Natural killer cell (primary cell): ENCODE measurements around the gene C10orf71. TPM values are rescaled to one million over a fixed set of nuclear protein-coding genes. Genes with fewer than 3 reads are reported as not detected.

Experiments used
- ATAC-seq, 3 donors: fragments of 150-1000 bp in 2 of 3; fragments of 200-7000 bp in 1 of 3; cut with Tn5 transposase; 1 replicate in 1 of 3; 2 replicates in 2 of 3; pipeline ENCODE4 v1.10.0; 2021; ENCODE audit warnings: mild to moderate bottlenecking in 2 of 3, moderate library complexity in 2 of 3
- DNase-seq, 2 donors: peaks; one replicate each; pipeline versions ENCODE4 v3.0.0 to v3.0.0-alpha.2; 2013 to 2021; ENCODE audit warnings: mixed read lengths in 1 of 2
- H3K27ac ChIP-seq: one replicate; pipeline ENCODE4 v1.5.1; 2013; ENCODE audit warnings: mild to moderate bottlenecking, low read length
- H3K27me3 ChIP-seq: one replicate; pipeline ENCODE4 v1.6.1; 2013; ENCODE audit warnings: low read length; ENCODE audit not compliant: control insufficient read depth, insufficient read depth
- H3K36me3 ChIP-seq: one replicate; pipeline ENCODE4 v1.6.1; 2013; ENCODE audit warnings: low read length; ENCODE audit not compliant: control insufficient read depth, insufficient read depth
- H3K4me1 ChIP-seq: one replicate; pipeline ENCODE4 v1.6.1; 2013; ENCODE audit warnings: low read length; ENCODE audit not compliant: control insufficient read depth, insufficient read depth
- H3K4me3 ChIP-seq: one replicate; pipeline ENCODE4 v1.5.1; 2013; ENCODE audit warnings: low read length
- H3K9me3 ChIP-seq: one replicate; pipeline ENCODE4 v1.6.1; 2013; ENCODE audit warnings: low read length; ENCODE audit not compliant: control insufficient read depth, insufficient read depth
- H3K27ac Mint-ChIP-seq, 2 donors: one replicate each; pipeline ENCODE4 v1.8.0; 2022; ENCODE audit warnings: mild to moderate bottlenecking in 2 of 2, mixed read lengths in 2 of 2, moderate library complexity in 1 of 2
- H3K27me3 Mint-ChIP-seq, 2 donors: one replicate each; pipeline ENCODE4 v1.8.0; 2022; ENCODE audit warnings: low read depth in 2 of 2, mixed read lengths in 2 of 2
- H3K36me3 Mint-ChIP-seq: one replicate; pipeline ENCODE4 v1.8.0; 2022; ENCODE audit warnings: mixed read lengths
- H3K4me1 Mint-ChIP-seq, 2 donors: one replicate each; pipeline ENCODE4 v1.8.0; 2022; ENCODE audit warnings: mixed read lengths in 2 of 2
- H3K4me3 Mint-ChIP-seq: one replicate; pipeline ENCODE4 v1.8.0; 2022; ENCODE audit warnings: mild to moderate bottlenecking, moderate library complexity, mixed read lengths
- H3K9me3 Mint-ChIP-seq, 2 donors: one replicate each; pipeline ENCODE4 v1.8.0; 2022; ENCODE audit warnings: mixed read lengths in 2 of 2
- WGBS: methylation state at CpG from one replicate; pipeline ENCODE4 v1.1.7; 2013; ENCODE audit warnings: missing lambda C conversion rate; ENCODE audit not compliant: insufficient coverage; 5-methylcytosine and 5-hydroxymethylcytosine counted together
- intact Hi-C: fragments of 100-400 bp; cut with micrococcal nuclease; formaldehyde crosslinking; loops from one replicate; pipeline ENCODE4 v1.14.2; 2022
- total RNA-seq, 4 donors: library from RNA; stranded (reverse); fragments of 120-200 nt in 1 of 4; gene quantifications; one replicate each; pipeline versions ENCODE4 v1.2.3 to v1.2.4, GENCODE V29; 2013 to 2022
- TF ChIP-seq, protein P1 (sequence below): fragments of 200-600 bp; IDR thresholded peaks from one replicate; pipeline ENCODE4 v1.8.0; 2022; ENCODE audit warnings: antibody characterized with exemption

C10orf71 gene
- total RNA-seq, 3 donors from 2014 or later (not counting 1 experiment from before 2014, with no cell fraction given), result not detected

DNA sequence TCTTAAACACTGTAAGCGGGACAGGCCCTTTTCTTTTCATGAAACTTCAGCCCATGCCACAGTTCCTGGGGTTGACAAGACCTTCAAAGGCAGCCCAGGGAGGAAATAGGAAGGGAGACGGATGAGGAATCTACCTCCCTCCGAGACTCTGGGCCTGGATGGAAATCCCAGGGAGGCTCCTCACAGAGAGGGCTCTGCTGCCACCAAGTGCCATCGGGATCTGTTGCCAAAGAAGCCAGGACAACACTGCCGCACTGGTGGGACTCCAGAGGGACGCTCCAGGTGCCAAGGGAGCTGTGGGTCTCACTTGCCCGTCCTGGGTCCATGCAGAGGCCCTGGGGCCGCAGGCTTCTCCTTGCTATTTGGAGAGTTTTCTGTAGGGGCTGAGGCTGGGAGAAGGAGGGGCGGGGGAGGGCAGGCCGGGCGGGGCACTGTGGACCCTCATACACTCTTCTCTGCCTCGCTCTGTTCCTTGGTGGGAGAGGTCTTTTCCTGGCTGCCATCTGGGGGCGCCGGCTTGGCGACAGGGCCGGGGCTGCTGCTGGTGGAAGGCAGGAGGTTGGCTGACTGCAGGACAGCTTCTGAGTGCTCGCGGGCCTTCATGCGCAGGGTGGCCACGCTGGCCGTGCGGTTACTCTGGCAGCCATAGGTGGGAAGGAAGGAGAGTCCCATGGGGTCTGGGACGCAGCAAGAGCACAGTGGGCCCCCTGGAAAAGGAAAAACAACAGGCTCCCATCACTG lies 66.9 kb downstream of the C10orf71 start:
- no peak overlapping the region for H3K4me3 Mint-ChIP-seq
- H3K36me3 Mint-ChIP-seq, result no peaks in the 10 kb centered on the region
- H3K4me1 Mint-ChIP-seq, result no peaks in the 10 kb centered on the region

DNA sequence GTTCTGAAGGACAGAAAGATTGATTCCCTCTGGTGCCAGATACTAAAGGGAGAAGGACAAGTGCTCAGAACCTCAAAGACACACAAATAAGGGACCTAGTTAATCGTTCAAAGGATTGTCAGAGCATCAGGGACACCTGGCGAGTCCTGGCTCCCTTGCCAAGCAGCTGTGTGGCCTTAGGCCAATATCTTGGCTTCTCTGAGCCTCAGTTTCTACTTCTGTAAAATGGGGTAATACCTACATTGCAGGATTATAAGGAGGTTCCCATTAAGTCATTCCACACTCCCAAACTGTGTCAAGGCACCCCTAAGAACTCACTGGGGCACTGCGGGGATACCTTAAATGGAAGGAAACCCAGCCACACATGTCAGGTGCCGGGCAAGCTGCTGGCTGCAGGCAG lies 67.5 kb downstream of the C10orf71 start:
- Mint-ChIP-seq H3K36me3 (no peaks in the 10 kb centered on the region), H3K4me3 (no peak overlapping the region), H3K4me1 (no peaks in the 10 kb centered on the region), H3K27ac (no peak overlapping the region), H3K27me3 (peaks cover 0 to 4% of the 10 kb centered on the region in 2 donors), H3K9me3 (no peaks in the 10 kb centered on the region)
- no peaks in the 10 kb centered on the region for H3K9me3 ChIP-seq
- no peak for ATAC-seq
- intact Hi-C loops, result no loop called here
- TF ChIP-seq, protein P1, sequence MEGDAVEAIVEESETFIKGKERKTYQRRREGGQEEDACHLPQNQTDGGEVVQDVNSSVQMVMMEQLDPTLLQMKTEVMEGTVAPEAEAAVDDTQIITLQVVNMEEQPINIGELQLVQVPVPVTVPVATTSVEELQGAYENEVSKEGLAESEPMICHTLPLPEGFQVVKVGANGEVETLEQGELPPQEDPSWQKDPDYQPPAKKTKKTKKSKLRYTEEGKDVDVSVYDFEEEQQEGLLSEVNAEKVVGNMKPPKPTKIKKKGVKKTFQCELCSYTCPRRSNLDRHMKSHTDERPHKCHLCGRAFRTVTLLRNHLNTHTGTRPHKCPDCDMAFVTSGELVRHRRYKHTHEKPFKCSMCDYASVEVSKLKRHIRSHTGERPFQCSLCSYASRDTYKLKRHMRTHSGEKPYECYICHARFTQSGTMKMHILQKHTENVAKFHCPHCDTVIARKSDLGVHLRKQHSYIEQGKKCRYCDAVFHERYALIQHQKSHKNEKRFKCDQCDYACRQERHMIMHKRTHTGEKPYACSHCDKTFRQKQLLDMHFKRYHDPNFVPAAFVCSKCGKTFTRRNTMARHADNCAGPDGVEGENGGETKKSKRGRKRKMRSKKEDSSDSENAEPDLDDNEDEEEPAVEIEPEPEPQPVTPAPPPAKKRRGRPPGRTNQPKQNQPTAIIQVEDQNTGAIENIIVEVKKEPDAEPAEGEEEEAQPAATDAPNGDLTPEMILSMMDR, result no peak
- H3K4me1 ChIP-seq, result peaks cover 11% of the 10 kb centered on the region
- no peak overlapping the region for H3K27ac ChIP-seq
- 84% methylated on average over 4 of the region's 4 CpGs for WGBS
- no peak for DNase-seq
- no peaks in the 10 kb centered on the region for H3K27me3 ChIP-seq
- no peaks in the 10 kb centered on the region for H3K36me3 ChIP-seq
- H3K4me3 ChIP-seq, result no peak overlapping the region

More for the DNA sequence above, 66.9 kb downstream of the C10orf71 start:
- Mint-ChIP-seq H3K9me3 (no peaks in the 10 kb centered on the region), H3K27ac (no peak overlapping the region), H3K27me3 (peaks cover 0 to 4% of the 10 kb centered on the region in 2 donors)
- intact Hi-C loops, result no loop called here
- DNase-seq (no peak), ATAC-seq (no peak)
- no peaks in the 10 kb centered on the region for H3K36me3 ChIP-seq
- TF ChIP-seq, protein P1, result no peak
- H3K27ac ChIP-seq, result no peak overlapping the region
- no peaks in the 10 kb centered on the region for H3K9me3 ChIP-seq
- H3K27me3 ChIP-seq, result no peaks in the 10 kb centered on the region
- H3K4me3 ChIP-seq, result no peak overlapping the region
- peaks cover 11% of the 10 kb centered on the region for H3K4me1 ChIP-seq
- 87% methylated on average over 23 of the region's 23 CpGs for WGBS

DNA sequence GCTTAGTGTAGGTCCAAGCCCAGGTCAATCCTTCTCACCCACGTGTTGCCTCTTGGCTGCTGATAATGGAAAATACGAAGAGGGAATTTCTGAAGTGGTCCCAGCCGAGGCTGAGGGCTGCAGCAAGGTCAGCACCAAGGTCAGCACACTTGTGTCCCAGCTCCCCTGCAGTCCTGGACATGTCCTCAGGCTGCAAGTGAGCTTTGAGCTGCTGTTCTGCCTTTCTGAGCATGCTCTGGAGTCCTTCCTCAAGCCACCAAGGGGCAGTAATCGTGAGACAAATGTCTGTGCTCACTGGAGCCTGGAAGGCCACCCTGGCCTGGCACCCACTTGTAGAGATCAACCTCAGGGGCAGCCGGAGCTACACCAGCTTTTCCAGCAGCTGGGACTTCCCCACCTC lies 68.6 kb downstream of the C10orf71 start:
- H3K27me3 Mint-ChIP-seq, result peaks cover 0 to 8% of the 10 kb centered on the region in 2 donors
- ATAC-seq (no peak), DNase-seq (no peak)
- Histone ChIP-seq H3K36me3 (no peaks in the 10 kb centered on the region), H3K27ac (no peak overlapping the region), H3K4me1 (peaks cover 4% of the 10 kb centered on the region), H3K9me3 (no peaks in the 10 kb centered on the region), H3K27me3 (no peaks in the 10 kb centered on the region), H3K4me3 (no peak overlapping the region)
- no peak overlapping the region for H3K4me3 Mint-ChIP-seq
- H3K9me3 Mint-ChIP-seq, result no peaks in the 10 kb centered on the region
- intact Hi-C loops, result no loop called here
- no peak overlapping the region for H3K27ac Mint-ChIP-seq
- TF ChIP-seq, protein P1, result no peak
- H3K36me3 Mint-ChIP-seq, result no peaks in the 10 kb centered on the region
- no peaks in the 10 kb centered on the region for H3K4me1 Mint-ChIP-seq
- WGBS, result 68% methylated on average over 5 of the region's 5 CpGs

DNA sequence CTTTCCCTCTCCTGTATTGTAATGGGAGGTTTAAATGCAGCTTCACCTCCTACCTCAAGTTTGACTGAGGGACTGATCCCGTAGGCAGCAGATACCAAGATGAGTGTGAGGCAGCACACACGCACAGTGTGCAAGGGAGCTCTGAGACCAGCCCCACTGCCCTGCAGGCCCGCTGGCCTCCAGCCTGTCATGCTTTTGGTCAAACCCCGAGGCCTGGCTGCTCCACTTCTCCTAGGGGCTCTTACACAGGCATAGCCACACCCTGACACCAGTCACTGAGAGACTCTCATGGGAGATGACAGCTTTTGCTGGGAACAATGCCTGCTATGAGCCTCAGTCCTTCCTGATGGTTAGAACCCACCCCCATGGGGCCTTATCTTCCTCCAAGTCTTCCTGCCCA lies 69.3 kb downstream of the C10orf71 start:
- Mint-ChIP-seq H3K4me1 (no peaks in the 10 kb centered on the region), H3K27ac (no peak overlapping the region), H3K9me3 (no peaks in the 10 kb centered on the region), H3K4me3 (no peak overlapping the region), H3K36me3 (no peaks in the 10 kb centered on the region), H3K27me3 (peaks cover 0 to 8% of the 10 kb centered on the region in 2 donors)
- H3K36me3 ChIP-seq, result no peaks in the 10 kb centered on the region
- no peak overlapping the region for H3K4me3 ChIP-seq
- H3K27ac ChIP-seq, result no peak overlapping the region
- H3K4me1 ChIP-seq, result no peaks in the 10 kb centered on the region
- no peak for DNase-seq
- intact Hi-C loops, result no loop called here
- TF ChIP-seq, protein P1, result no peak
- H3K27me3 ChIP-seq, result no peaks in the 10 kb centered on the region
- 77% methylated on average over 4 of the region's 4 CpGs for WGBS
- H3K9me3 ChIP-seq, result no peaks in the 10 kb centered on the region
- ATAC-seq, result no peak
